Neural cell (in vitro differentiated cells): ENCODE measurements around the gene LZTR1. TPM values are rescaled to one million over a fixed set of nuclear protein-coding genes. Genes with fewer than 3 reads are reported as not detected.
A peak's percentile ranks its signal among the peaks of the same experiment; 100 is the strongest.
"Not testable (repeated sequence)": the region's sequence is repeated elsewhere in the genome, so short reads cannot be mapped to it uniquely, and the experiment has no call there.

Experiments
- H2AFZ ChIP-seq: fragments of 200-600, 300-800 bp; sonication (generic), shearing (Covaris generic); 2 replicates; pipeline ENCODE4 v1.6.0; 2014; ENCODE audit warnings: low read depth, mild to moderate bottlenecking, antibody characterized with exemption, low read length, moderate library complexity
- H3F3A ChIP-seq: fragments of 200-600 bp; shearing (Covaris generic); 2 replicates; pipeline ENCODE4 v1.6.1; 2016; ENCODE audit warnings: mild to moderate bottlenecking, moderate library complexity, mixed read lengths, antibody characterized with exemption, low read length; ENCODE audit not compliant: insufficient read depth, poor library complexity, severe bottlenecking
- H3K27ac ChIP-seq: fragments of 200-600, 300-800 bp; sonication (generic), shearing (Covaris generic); 2 replicates; pipeline ENCODE4 v1.5.1; 2014; ENCODE audit warnings: mild to moderate bottlenecking, low read length, moderate library complexity
- H3K27me3 ChIP-seq: fragments of 300-800, 200-600 bp; sonication (generic), shearing (Covaris generic); 2 replicates; pipeline ENCODE4 v1.6.0; 2014; ENCODE audit warnings: mild to moderate bottlenecking, low read depth, low read length, moderate library complexity; ENCODE audit not compliant: insufficient read depth
- H3K36me3 ChIP-seq: fragments of 300-800, 200-600 bp; sonication (generic), shearing (Covaris generic); 2 replicates; pipeline ENCODE4 v1.5.1; 2014; ENCODE audit warnings: mild to moderate bottlenecking, antibody characterized with exemption, low read length, moderate library complexity; ENCODE audit not compliant: insufficient read depth
- H3K4me2 ChIP-seq: fragments of 300-800, 200-600 bp; sonication (generic), shearing (Covaris generic); 2 replicates; pipeline ENCODE4 v1.6.0; 2014; ENCODE audit warnings: mild to moderate bottlenecking, low read length
- H3K4me3 ChIP-seq: fragments of 300-800, 200-600 bp; sonication (generic), shearing (Covaris generic); 2 replicates; pipeline ENCODE4 v1.5.1; 2014; ENCODE audit warnings: mild to moderate bottlenecking, low read length, moderate library complexity
- H3K79me2 ChIP-seq: fragments of 200-600 bp; shearing (Covaris generic); replicated peaks from 2 replicates; pipeline ENCODE4 v1.6.0; 2014; ENCODE audit warnings: mild to moderate bottlenecking, low read length, moderate library complexity; ENCODE audit not compliant: insufficient read depth
- H3K9ac ChIP-seq: fragments of 300-800, 200-600 bp; sonication (generic), shearing (Covaris generic); 2 replicates; pipeline ENCODE4 v1.6.1; 2016; ENCODE audit warnings: mild to moderate bottlenecking, low read length, mixed read lengths
- H3K9me2 ChIP-seq: fragments of 200-600 bp; shearing (Covaris generic); 2 replicates; pipeline ENCODE4 v1.6.1; 2016; ENCODE audit warnings: mild to moderate bottlenecking, low read length, mixed read lengths; ENCODE audit not compliant: insufficient read depth
- H3K9me3 ChIP-seq: fragments of 200-600, 300-800 bp; sonication (generic), shearing (Covaris generic); 2 replicates; pipeline ENCODE4 v1.6.1; 2016; ENCODE audit warnings: mild to moderate bottlenecking, mixed run types, low read length, moderate library complexity, mixed read lengths
- H4K20me1 ChIP-seq: fragments of 200-600 bp; shearing (Covaris generic); 2 replicates; pipeline ENCODE4 v1.6.1; 2016; ENCODE audit warnings: mild to moderate bottlenecking, mixed run types; ENCODE audit not compliant: insufficient read depth
- CTCF ChIP-seq: fragments of 450-650 bp; IDR thresholded peaks from 2 replicates; pipeline ENCODE4 v1.5.1; 2014; ENCODE audit warnings: antibody characterized with exemption, mild to moderate bottlenecking, moderate library complexity; ENCODE audit not compliant: poor library complexity, severe bottlenecking
- EP300 ChIP-seq: fragments of 450-650 bp; conservative IDR thresholded peaks from 2 replicates; pipeline ENCODE4 v1.6.1; 2014; ENCODE audit warnings: antibody characterized with exemption, mild to moderate bottlenecking, moderate library complexity; ENCODE audit not compliant: poor library complexity, severe bottlenecking
- EZH2 ChIP-seq: fragments of 200-600, 300-800 bp; shearing (Covaris generic), sonication (generic); IDR thresholded peaks from 2 replicates; pipeline ENCODE4 v1.6.1; 2014; ENCODE audit warnings: antibody characterized with exemption, low read length, borderline replicate concordance, mild to moderate bottlenecking; ENCODE audit not compliant: insufficient read depth, poor library complexity, severe bottlenecking
- MXI1 ChIP-seq: fragments of 450-650 bp; conservative IDR thresholded peaks from 2 replicates; pipeline ENCODE4 v1.6.1; 2014; ENCODE audit warnings: antibody characterized with exemption, mild to moderate bottlenecking; ENCODE audit not compliant: poor library complexity, severe bottlenecking
- POLR2AphosphoS5 ChIP-seq: IDR thresholded peaks from 2 replicates; pipeline ENCODE4 v1.6.1; 2012
- RAD21 ChIP-seq: fragments of 450-650 bp; conservative IDR thresholded peaks from 2 replicates; pipeline ENCODE4 v1.6.1; 2014; ENCODE audit warnings: antibody characterized with exemption, mild to moderate bottlenecking, moderate library complexity
- SMC3 ChIP-seq: fragments of 450-650 bp; conservative IDR thresholded peaks from 2 replicates; pipeline ENCODE4 v1.6.1; 2014; ENCODE audit warnings: antibody characterized with exemption, mild to moderate bottlenecking, moderate library complexity; ENCODE audit not compliant: poor library complexity
- TAF1 ChIP-seq: IDR thresholded peaks from 2 replicates; pipeline ENCODE4 v1.6.1; 2012; ENCODE audit warnings: low read depth
- polyA plus RNA-seq: library from polyadenylated mRNA; depleted of rRNA; stranded (reverse); fragments of >200 nt; gene quantifications from 2 replicates; pipeline ENCODE4 v1.2.3, GENCODE V29; 2014
- TF ChIP-seq, protein P1 (sequence below): IDR thresholded peaks from 2 replicates; pipeline ENCODE4 v1.6.1; 2012; ENCODE audit warnings: borderline replicate concordance

The LZTR1 gene
- polyA plus RNA-seq, 1 donor from 2014 or later, result 114 TPM

DNA sequence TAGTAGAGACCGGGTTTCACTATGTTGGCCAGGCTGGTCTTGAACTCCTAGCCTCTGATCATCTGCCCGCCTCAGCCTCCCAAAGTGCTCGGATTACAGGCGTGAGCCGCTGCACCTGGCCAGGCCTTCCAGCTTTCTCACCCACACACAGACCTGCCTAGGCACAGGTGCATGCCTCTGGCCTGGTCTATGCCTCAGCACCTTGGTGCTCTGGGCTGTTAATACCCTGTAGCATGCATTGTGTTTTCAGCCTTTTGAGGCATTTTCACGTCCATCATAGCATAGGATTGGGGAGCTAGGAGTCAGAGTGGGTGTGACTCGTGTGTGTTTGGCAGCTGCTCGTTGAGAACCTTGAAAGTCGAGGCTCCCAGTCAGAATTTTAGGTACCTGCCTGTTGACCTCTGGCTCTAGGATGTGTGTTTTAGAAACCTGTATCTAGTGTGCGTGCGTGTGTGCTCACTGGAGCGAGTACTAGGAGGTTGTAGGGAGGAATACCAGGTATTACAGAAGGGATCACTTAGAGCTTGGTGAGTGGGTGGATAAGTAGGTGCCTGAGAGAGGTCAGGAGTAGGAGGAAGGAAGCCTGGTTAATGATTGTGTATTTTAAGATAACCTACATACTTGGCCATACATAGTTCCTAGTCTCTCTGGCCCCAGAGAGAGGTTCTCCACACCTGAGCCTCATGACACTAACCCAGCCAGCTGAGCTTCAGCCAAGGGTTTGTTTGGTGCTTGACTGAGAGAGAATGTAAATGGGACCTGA lies 44.9 kb upstream of the LZTR1 start:
- TF ChIP-seq MXI1, result no peak
- TF ChIP-seq, protein P1, sequence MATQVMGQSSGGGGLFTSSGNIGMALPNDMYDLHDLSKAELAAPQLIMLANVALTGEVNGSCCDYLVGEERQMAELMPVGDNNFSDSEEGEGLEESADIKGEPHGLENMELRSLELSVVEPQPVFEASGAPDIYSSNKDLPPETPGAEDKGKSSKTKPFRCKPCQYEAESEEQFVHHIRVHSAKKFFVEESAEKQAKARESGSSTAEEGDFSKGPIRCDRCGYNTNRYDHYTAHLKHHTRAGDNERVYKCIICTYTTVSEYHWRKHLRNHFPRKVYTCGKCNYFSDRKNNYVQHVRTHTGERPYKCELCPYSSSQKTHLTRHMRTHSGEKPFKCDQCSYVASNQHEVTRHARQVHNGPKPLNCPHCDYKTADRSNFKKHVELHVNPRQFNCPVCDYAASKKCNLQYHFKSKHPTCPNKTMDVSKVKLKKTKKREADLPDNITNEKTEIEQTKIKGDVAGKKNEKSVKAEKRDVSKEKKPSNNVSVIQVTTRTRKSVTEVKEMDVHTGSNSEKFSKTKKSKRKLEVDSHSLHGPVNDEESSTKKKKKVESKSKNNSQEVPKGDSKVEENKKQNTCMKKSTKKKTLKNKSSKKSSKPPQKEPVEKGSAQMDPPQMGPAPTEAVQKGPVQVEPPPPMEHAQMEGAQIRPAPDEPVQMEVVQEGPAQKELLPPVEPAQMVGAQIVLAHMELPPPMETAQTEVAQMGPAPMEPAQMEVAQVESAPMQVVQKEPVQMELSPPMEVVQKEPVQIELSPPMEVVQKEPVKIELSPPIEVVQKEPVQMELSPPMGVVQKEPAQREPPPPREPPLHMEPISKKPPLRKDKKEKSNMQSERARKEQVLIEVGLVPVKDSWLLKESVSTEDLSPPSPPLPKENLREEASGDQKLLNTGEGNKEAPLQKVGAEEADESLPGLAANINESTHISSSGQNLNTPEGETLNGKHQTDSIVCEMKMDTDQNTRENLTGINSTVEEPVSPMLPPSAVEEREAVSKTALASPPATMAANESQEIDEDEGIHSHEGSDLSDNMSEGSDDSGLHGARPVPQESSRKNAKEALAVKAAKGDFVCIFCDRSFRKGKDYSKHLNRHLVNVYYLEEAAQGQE, result no peak
- no peak for TF ChIP-seq RAD21
- TF ChIP-seq SMC3, result no peak
- TF ChIP-seq EZH2, result no peak
- H3K27ac ChIP-seq, result no peak overlapping the region
- H3K9me2 ChIP-seq, result no peaks in the 10 kb centered on the region
- no peak overlapping the region for H2AFZ ChIP-seq
- H3F3A ChIP-seq, result no peaks in the 10 kb centered on the region
- H3K4me3 ChIP-seq, result peak overlapping the region; percentile 0
- no peaks in the 10 kb centered on the region for H3K9me3 ChIP-seq
- H4K20me1 ChIP-seq, result peaks cover 37% of the 10 kb centered on the region
- no peaks in the 10 kb centered on the region for H3K36me3 ChIP-seq
- no peaks in the 10 kb centered on the region for H3K27me3 ChIP-seq
- peaks cover 84% of the 10 kb centered on the region for H3K79me2 ChIP-seq
- H3K9ac ChIP-seq, result no peak overlapping the region
- no peak overlapping the region for H3K4me2 ChIP-seq

DNA sequence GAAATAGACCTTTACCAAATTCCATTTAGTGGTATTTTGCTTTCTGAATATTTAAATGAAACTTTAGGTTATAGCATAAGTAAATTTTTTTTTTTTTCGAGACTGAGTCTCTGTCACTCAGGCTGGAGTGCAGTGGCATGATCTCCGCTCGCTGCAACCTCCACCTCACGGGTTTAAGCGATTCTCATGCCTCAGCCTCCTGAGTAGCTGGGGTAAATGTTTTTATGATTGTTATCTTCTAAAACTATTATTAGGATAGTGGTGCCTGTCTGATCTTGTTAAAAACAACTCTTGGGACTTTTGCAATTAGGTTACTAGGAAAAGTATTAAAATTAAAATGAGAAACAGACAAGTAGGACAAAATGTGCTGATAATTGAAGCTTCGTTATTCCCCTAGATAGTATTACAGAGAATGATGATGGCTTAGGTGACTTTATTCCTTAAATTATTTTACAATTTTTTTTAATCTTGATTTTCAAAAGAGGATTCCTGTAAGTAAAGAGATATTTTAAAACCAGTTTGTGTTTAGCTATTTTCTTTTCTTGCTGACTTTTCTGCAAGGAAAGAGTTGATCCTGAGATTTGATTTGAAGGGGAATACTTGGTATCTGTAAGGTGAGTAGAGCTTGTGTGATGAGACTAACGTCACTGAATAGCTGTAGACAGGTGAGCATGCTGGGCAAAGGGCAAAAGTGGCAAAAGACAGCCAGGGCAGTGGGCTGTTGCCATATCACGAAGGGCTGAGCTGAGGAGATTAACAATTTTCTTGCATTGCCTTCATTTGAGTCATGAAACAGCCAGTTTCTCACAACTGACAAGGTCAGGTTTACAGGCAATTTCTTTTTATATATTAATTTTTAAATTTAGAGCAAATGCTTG lies 44.1 kb upstream of the LZTR1 start:
- Histone ChIP-seq H4K20me1 (peaks cover 37% of the 10 kb centered on the region), H3K79me2 (peaks cover 85% of the 10 kb centered on the region), H3F3A (no peaks in the 10 kb centered on the region), H3K27ac (no peak overlapping the region), H3K9me2 (no peaks in the 10 kb centered on the region), H3K9me3 (no peaks in the 10 kb centered on the region), H3K4me2 (no peak overlapping the region), H3K27me3 (no peaks in the 10 kb centered on the region), H3K9ac (no peak overlapping the region), H2AFZ (no peak overlapping the region), H3K36me3 (no peaks in the 10 kb centered on the region), H3K4me3 (peak overlapping the region; percentile 0)
- TF ChIP-seq RAD21 (no peak), EZH2 (no peak), MXI1 (no peak), SMC3 (no peak), TAF1 (no peak), POLR2AphosphoS5 (no peak), CTCF (no peak), EP300 (no peak)
- TF ChIP-seq, protein P1, result no peak

GRCh38 chr22:20939457-20940185 lies 42.5 kb upstream of the LZTR1 start:
- H3K9me2 ChIP-seq, H3K9ac ChIP-seq, H2AFZ ChIP-seq, H3K36me3 ChIP-seq, H3F3A ChIP-seq, H3K9me3 ChIP-seq, H3K4me3 ChIP-seq, H3K27me3 ChIP-seq, H3K4me2 ChIP-seq, H3K27ac ChIP-seq: not testable (repeated sequence)
- Histone ChIP-seq H4K20me1 (peaks cover 37% of the 10 kb centered on the region), H3K79me2 (peaks cover 89% of the 10 kb centered on the region)
